MM.1S (cell line): ENCODE results near the gene DAAM1.

Experiments
- DNase-seq: peaks from one replicate; pipeline ENCODE4 v3.0.0-alpha.2; 2015
- H2AFZ ChIP-seq: fragments of 300-600 bp; sonication (generic); 2 replicates; pipeline ENCODE4 v1.6.0; 2016; ENCODE audit warnings: antibody characterized with exemption, low read length
- H3F3A ChIP-seq: fragments of 300-600 bp; sonication (generic); 2 replicates; pipeline ENCODE4 v1.6.1; 2016; ENCODE audit warnings: mild to moderate bottlenecking, antibody characterized with exemption, low read length, moderate library complexity, mixed read lengths; ENCODE audit not compliant: insufficient read depth
- H3K27ac ChIP-seq: fragments of 300-600 bp; sonication (generic); 2 replicates; pipeline ENCODE4 v1.5.1; 2016; ENCODE audit warnings: mild to moderate bottlenecking, low read length
- H3K27me3 ChIP-seq: fragments of 300-600 bp; sonication (generic); replicated peaks from 2 replicates; pipeline ENCODE4 v1.6.0; 2016; ENCODE audit warnings: low read length; ENCODE audit not compliant: insufficient read depth
- H3K36me3 ChIP-seq: fragments of 300-600 bp; sonication (generic); replicated peaks from 2 replicates; pipeline ENCODE4 v1.6.1; 2016; ENCODE audit warnings: mild to moderate bottlenecking, low read length, mixed read lengths; ENCODE audit not compliant: insufficient read depth
- H3K4me1 ChIP-seq: fragments of 300-600 bp; sonication (generic); 2 replicates; pipeline ENCODE4 v1.6.1; 2016; ENCODE audit warnings: low read length, mixed read lengths
- H3K4me2 ChIP-seq: fragments of 300-600 bp; sonication (generic); 2 replicates; pipeline ENCODE4 v1.6.0; 2016; ENCODE audit warnings: low read depth, low read length
- H3K4me3 ChIP-seq: fragments of 300-600 bp; sonication (generic); 2 replicates; pipeline ENCODE4 v1.5.1; 2016; ENCODE audit warnings: low read length, mixed read lengths
- H3K79me2 ChIP-seq: fragments of 300-600 bp; sonication (generic); 2 replicates; pipeline ENCODE4 v1.6.1; 2016; ENCODE audit warnings: mixed run types, low read length, mixed read lengths
- H3K9ac ChIP-seq: fragments of 300-600 bp; sonication (generic); 2 replicates; pipeline ENCODE4 v1.6.1; 2016; ENCODE audit warnings: low read length, mixed read lengths
- H3K9me2 ChIP-seq: fragments of 300-600 bp; sonication (generic); replicated peaks from 2 replicates; pipeline ENCODE4 v1.6.1; 2016; ENCODE audit warnings: mild to moderate bottlenecking, low read length, mixed read lengths; ENCODE audit not compliant: insufficient read depth
- H3K9me3 ChIP-seq: fragments of 300-600 bp; sonication (generic); replicated peaks from 2 replicates; pipeline ENCODE4 v1.6.1; 2016; ENCODE audit warnings: mild to moderate bottlenecking, low read length, mixed read lengths; ENCODE audit not compliant: insufficient read depth
- H4K20me1 ChIP-seq: fragments of 300-600 bp; sonication (generic); 2 replicates; pipeline ENCODE4 v1.6.1; 2016; ENCODE audit warnings: mild to moderate bottlenecking, low read length, moderate library complexity, mixed read lengths; ENCODE audit not compliant: insufficient read depth
- EZH2 ChIP-seq: fragments of 300-600 bp; sonication (generic); optimal IDR thresholded peaks from 2 replicates; pipeline ENCODE3; 2017; ENCODE audit warnings: low read depth, mild to moderate bottlenecking, antibody characterized with exemption, low read length, mixed read lengths
- EZH2phosphoT487 ChIP-seq: fragments of 300-600 bp; sonication (generic); IDR thresholded peaks from 2 replicates; pipeline ENCODE4 v1.6.1; 2018; ENCODE audit warnings: antibody characterized with exemption, low read length
- TF ChIP-seq, protein P1 (sequence below): fragments of 300-600 bp; sonication (generic); IDR thresholded peaks from 2 replicates; pipeline ENCODE4 v1.5.1; 2016; ENCODE audit warnings: antibody characterized with exemption, low read length, mixed read lengths

DAAM1 gene

DNA sequence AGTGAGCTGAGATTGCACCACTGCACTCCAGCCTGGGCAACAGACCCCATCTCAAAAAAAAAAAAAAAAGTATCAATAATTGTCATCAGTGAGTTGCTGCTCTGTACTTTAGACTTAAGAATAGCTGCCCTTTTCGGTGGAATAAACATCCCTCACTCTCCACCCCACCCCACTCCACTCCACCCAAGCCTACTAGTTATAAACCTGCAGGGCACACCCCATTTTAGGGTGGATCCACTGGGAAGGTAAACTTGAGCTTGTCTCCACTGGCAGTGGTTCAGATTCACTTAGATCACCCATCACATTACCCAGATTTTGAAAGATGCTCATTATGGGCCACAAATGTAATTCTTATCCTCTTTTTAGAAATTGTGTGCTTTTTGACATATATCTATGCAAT is 170.3 kb downstream of the DAAM1 start:
- Histone ChIP-seq H3K27ac (no peak overlapping the region), H3K79me2 (no peaks in the 10 kb centered on the region), H3K4me2 (no peak overlapping the region), H3K36me3 (no peaks in the 10 kb centered on the region), H3K9me2 (no peaks in the 10 kb centered on the region), H2AFZ (no peak overlapping the region), H3K4me3 (no peak overlapping the region), H3K9ac (no peak overlapping the region), H3K27me3 (no peaks in the 10 kb centered on the region), H3K4me1 (peaks cover 7% of the 10 kb centered on the region; the same call in 1 of the 2 replicates), H3F3A (no peaks in the 10 kb centered on the region), H3K9me3 (no peaks in the 10 kb centered on the region), H4K20me1 (no peaks in the 10 kb centered on the region)
- DNase-seq: no peak
- TF ChIP-seq EZH2 (no peak), EZH2phosphoT487 (no peak)
- TF ChIP-seq, protein P1, sequence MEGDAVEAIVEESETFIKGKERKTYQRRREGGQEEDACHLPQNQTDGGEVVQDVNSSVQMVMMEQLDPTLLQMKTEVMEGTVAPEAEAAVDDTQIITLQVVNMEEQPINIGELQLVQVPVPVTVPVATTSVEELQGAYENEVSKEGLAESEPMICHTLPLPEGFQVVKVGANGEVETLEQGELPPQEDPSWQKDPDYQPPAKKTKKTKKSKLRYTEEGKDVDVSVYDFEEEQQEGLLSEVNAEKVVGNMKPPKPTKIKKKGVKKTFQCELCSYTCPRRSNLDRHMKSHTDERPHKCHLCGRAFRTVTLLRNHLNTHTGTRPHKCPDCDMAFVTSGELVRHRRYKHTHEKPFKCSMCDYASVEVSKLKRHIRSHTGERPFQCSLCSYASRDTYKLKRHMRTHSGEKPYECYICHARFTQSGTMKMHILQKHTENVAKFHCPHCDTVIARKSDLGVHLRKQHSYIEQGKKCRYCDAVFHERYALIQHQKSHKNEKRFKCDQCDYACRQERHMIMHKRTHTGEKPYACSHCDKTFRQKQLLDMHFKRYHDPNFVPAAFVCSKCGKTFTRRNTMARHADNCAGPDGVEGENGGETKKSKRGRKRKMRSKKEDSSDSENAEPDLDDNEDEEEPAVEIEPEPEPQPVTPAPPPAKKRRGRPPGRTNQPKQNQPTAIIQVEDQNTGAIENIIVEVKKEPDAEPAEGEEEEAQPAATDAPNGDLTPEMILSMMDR: no peak

GRCh38 chr14:59359431-59360124 is 171.1 kb downstream of the DAAM1 start:
- no peaks in the 10 kb centered on the region for H3K79me2 ChIP-seq
- no peak overlapping the region for H2AFZ ChIP-seq
- no peaks in the 10 kb centered on the region for H3K36me3 ChIP-seq
- H4K20me1 ChIP-seq: no peaks in the 10 kb centered on the region
- TF ChIP-seq, protein P1: no peak
- TF ChIP-seq EZH2 (no peak), EZH2phosphoT487 (no peak)
- no peaks in the 10 kb centered on the region for H3K9me3 ChIP-seq
- no peak overlapping the region; the same call in 1 of the 2 replicates for H3K27ac ChIP-seq
- no peaks in the 10 kb centered on the region for H3K9me2 ChIP-seq
- H3F3A ChIP-seq: no peaks in the 10 kb centered on the region
- H3K4me1 ChIP-seq: peaks cover 7% of the 10 kb centered on the region; the same call in 1 of the 2 replicates
- H3K4me3 ChIP-seq: peak overlapping the region; percentile 20; the same call in 1 of the 2 replicates
- peak; percentile 41 for DNase-seq
- no peaks in the 10 kb centered on the region for H3K27me3 ChIP-seq
- no peak overlapping the region for H3K9ac ChIP-seq
- peak overlapping the region; percentile 66; the same call in 1 of the 2 replicates for H3K4me2 ChIP-seq

- H3F3A ChIP-seq: no peaks in the 10 kb centered on the region
- H3K4me3 ChIP-seq: peak overlapping the region; percentile 20; the same call in 1 of the 2 replicates
- H3K27me3 ChIP-seq: no peaks in the 10 kb centered on the region
- H3K9me3 ChIP-seq: no peaks in the 10 kb centered on the region
- H2AFZ ChIP-seq: no peak overlapping the region
- H3K4me2 ChIP-seq: peak overlapping the region; percentile 66
- no peak overlapping the region; the same call in 1 of the 2 replicates for H3K27ac ChIP-seq
- no peaks in the 10 kb centered on the region for H3K9me2 ChIP-seq
- TF ChIP-seq, protein P1: no peak
- TF ChIP-seq EZH2: no peak
- no peak for TF ChIP-seq EZH2phosphoT487
- H3K4me1 ChIP-seq: peaks cover 7% of the 10 kb centered on the region; the same call in 1 of the 2 replicates
- H3K9ac ChIP-seq: no peak overlapping the region
- DNase-seq: no peak
- H3K79me2 ChIP-seq: no peaks in the 10 kb centered on the region
- H3K36me3 ChIP-seq: no peaks in the 10 kb centered on the region
- no peaks in the 10 kb centered on the region for H4K20me1 ChIP-seq
These were observed 171.8 kb downstream of the DAAM1 start for GRCh38 chr14:59360233-59360632.
